Stimulated activated CD8-positive, alpha-beta memory T cell treated with anti-CD3 and anti-CD28 coated beads, Interleukin-7, amount 100 ng/mL, for 4 hours (primary cell): Measurements from ENCODE around the gene HDDC2.

Experiments
- DNase-seq, 2 donors: peaks; one replicate each; pipeline ENCODE4 v3.0.0-alpha.2; 2020; ENCODE audit warnings: low read depth in 2 of 2

The HDDC2 gene

GRCh38 chr6:125233202-125233601 is 68.6 kb downstream of the HDDC2 start:
- DNase-seq = no peak

- DNase-seq = no peak
Measured at GRCh38 chr6:125232466-125232865, 69.3 kb downstream of the HDDC2 start.

GRCh38 chr6:125231574-125232343 is 70.0 kb downstream of the HDDC2 start:
- DNase-seq = no peak

- no peak for DNase-seq
Measured at GRCh38 chr6:125231133-125231532, 70.6 kb downstream of the HDDC2 start.

GRCh38 chr6:125230674-125231073 is 71.1 kb downstream of the HDDC2 start:
- no peak for DNase-seq

GRCh38 chr6:125228981-125229479 is 72.7 kb downstream of the HDDC2 start:
- DNase-seq = no peak

GRCh38 chr6:125227244-125227643 is 74.5 kb downstream of the HDDC2 start:
- no peak for DNase-seq
